GM10266 (cell line): Measurements from ENCODE around the gene OR2C1.

ENCODE experiments used
- DNase-seq: peaks from one replicate; pipeline ENCODE4 v3.0.0; 2012; ENCODE audit errors: extremely low spot score
- TF ChIP-seq, protein P1 (sequence below): IDR thresholded peaks from 2 replicates; pipeline ENCODE4 v1.5.1; 2012; ENCODE audit warnings: mild to moderate bottlenecking, low read depth; ENCODE audit not compliant: control insufficient read depth, insufficient read depth; ENCODE audit errors: missing control alignments

Gene OR2C1

GRCh38 chr16:3362931-3363330 is 7.2 kb downstream of the OR2C1 start:
- DNase-seq, result no peak
- TF ChIP-seq, protein P1, sequence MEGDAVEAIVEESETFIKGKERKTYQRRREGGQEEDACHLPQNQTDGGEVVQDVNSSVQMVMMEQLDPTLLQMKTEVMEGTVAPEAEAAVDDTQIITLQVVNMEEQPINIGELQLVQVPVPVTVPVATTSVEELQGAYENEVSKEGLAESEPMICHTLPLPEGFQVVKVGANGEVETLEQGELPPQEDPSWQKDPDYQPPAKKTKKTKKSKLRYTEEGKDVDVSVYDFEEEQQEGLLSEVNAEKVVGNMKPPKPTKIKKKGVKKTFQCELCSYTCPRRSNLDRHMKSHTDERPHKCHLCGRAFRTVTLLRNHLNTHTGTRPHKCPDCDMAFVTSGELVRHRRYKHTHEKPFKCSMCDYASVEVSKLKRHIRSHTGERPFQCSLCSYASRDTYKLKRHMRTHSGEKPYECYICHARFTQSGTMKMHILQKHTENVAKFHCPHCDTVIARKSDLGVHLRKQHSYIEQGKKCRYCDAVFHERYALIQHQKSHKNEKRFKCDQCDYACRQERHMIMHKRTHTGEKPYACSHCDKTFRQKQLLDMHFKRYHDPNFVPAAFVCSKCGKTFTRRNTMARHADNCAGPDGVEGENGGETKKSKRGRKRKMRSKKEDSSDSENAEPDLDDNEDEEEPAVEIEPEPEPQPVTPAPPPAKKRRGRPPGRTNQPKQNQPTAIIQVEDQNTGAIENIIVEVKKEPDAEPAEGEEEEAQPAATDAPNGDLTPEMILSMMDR, result no peak

DNA sequence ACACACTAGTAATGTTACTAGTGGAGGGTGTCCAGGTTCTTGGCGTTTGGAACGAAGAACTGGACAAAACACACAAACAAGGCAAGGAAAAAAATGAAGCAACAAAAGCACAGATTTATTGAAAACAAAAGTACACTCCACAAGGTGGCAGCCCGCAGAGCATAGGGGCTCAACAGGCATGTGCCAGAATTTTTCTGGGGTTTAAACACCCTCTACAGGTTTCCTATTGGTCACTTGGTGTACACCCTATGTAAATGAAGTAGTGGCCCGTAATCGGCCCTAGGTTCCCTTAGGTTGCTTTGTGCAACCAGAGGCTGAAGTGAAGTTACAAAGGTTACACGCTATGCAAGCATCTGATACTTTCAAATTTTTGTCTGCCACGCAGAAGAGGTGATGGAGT is 8.1 kb downstream of the OR2C1 start:
- TF ChIP-seq, protein P1, result no peak

DNA sequence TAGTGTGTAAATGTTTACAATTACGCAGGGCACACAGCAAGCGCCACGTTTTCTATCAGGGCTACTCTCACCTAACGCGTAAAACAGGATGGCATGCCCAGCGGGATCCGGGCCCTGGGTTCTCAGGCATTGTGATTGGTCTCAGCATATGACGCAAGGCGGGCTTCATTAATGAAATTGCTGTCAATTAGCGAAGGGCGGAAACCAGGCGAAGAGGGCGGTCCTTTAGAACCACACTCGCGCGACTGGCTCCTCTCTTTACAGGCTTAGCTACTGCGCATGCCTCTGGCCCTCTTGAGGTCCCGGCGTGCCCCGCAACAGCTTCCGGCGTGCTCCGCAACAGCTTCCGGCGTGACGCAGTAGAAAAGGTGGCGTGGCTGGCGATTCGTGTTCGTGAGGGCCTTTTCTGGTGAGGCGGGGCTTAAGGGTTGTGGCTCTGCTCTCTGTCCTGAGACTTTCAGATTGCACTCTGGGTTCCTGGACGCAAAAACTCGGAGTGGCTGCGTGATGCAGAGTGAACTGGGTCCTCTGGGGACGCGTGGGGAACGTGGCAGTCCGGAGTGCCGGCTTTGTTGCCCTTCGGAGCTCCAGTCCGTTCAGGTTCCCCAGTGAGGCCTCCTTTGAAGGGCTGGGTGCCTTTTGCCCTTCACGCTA is 9.2 kb downstream of the OR2C1 start:
- peak; percentile 58 for DNase-seq

More for the DNA sequence above, 8.1 kb downstream of the OR2C1 start:
- no peak for DNase-seq

GRCh38 chr16:3369073-3369472 is 13.4 kb downstream of the OR2C1 start:
- no peak for DNase-seq
- TF ChIP-seq, protein P1, result no peak

More for the DNA sequence above, 9.2 kb downstream of the OR2C1 start:
- TF ChIP-seq, protein P1, result no peak

DNA sequence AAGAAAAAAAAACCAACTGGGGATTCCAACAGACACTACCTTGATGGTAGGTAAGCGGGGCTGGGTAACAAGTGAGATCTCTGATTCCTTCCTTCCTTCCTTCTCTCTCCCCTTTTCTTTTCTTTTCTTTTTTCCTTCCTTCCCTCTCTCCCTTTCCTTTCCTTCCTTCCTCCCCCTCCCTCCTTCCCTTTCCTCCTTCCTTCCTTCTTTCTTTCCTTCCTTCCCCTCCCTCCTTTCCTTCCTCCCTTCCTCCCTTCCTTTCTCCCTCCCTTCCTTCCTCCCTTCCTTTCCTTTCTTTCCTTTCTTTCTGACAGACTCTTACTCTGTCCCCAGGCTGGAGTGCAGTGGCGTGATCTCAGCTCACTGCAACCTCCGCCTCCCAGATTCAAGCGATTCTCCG is 20.0 kb downstream of the OR2C1 start:
- TF ChIP-seq, protein P1, result no peak
- DNase-seq, result no peak

GRCh38 chr16:3377917-3378316 is 22.2 kb downstream of the OR2C1 start:
- DNase-seq, result no peak
- TF ChIP-seq, protein P1, result no peak

GRCh38 chr16:3383045-3383448 is 27.4 kb downstream of the OR2C1 start:
- no peak for DNase-seq
- TF ChIP-seq, protein P1, result no peak
